ENCODE results near the gene ZNF648. TPM values are rescaled to one million over a fixed set of nuclear protein-coding genes. Genes with fewer than 3 reads are reported as not detected.
"Not testable (repeated sequence)": the region's sequence is repeated elsewhere in the genome, so short reads cannot be mapped to it uniquely, and the experiment has no call there.

ZNF648 gene
- total RNA-seq, 1 donor from 2014 or later = not detected

- no peak for DNase-seq (ENCODE audit: low spot score)
- no peak overlapping the region for H3K4me3 Mint-ChIP-seq (ENCODE audit: unreplicated experiment)
Observed at GRCh38 chr1:182052355-182052754, 9.2 kb downstream of the ZNF648 start.

DNA sequence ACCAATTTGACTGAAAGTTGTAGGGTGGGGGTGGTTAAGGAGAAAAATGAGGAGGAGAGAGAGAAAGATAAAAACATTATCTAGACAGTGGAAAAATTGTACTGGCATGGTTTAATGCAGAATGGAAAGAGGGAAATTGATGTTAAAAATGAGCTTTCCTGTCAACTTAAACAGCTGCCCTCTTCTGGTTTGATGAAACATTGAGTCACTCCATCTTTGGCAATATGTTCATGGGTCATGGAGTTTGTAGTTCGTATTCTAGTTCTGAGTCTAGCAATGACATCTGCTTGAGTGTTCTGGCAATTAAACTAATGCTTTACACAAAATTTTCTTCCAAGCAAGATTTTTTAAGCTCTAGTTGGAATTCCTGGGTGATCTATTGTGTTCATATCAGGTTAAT lies 9.6 kb downstream of the ZNF648 start:
- no peaks in the 10 kb centered on the region for H3K27me3 Mint-ChIP-seq (ENCODE audit: low read depth)
- TF ChIP-seq, protein P1, sequence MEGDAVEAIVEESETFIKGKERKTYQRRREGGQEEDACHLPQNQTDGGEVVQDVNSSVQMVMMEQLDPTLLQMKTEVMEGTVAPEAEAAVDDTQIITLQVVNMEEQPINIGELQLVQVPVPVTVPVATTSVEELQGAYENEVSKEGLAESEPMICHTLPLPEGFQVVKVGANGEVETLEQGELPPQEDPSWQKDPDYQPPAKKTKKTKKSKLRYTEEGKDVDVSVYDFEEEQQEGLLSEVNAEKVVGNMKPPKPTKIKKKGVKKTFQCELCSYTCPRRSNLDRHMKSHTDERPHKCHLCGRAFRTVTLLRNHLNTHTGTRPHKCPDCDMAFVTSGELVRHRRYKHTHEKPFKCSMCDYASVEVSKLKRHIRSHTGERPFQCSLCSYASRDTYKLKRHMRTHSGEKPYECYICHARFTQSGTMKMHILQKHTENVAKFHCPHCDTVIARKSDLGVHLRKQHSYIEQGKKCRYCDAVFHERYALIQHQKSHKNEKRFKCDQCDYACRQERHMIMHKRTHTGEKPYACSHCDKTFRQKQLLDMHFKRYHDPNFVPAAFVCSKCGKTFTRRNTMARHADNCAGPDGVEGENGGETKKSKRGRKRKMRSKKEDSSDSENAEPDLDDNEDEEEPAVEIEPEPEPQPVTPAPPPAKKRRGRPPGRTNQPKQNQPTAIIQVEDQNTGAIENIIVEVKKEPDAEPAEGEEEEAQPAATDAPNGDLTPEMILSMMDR (IDR thresholded peaks at IDR 0.05) = peak; percentile 23
- no peaks in the 10 kb centered on the region for H3K4me1 Mint-ChIP-seq (ENCODE audit: low read depth)
- peaks cover under 1% of the 10 kb centered on the region for H3K9me3 Mint-ChIP-seq (ENCODE audit: low read depth)
- no peak overlapping the region for H3K27ac Mint-ChIP-seq (ENCODE audit: unreplicated experiment)
- no peak for DNase-seq (ENCODE audit: low spot score)
- H3K4me3 Mint-ChIP-seq (ENCODE audit: unreplicated experiment) = no peak overlapping the region
- H3K36me3 Mint-ChIP-seq (ENCODE audit: low read depth) = no peaks in the 10 kb centered on the region

More at GRCh38 chr1:182052355-182052754, 9.2 kb downstream of the ZNF648 start:
- Mint-ChIP-seq H3K9me3 (ENCODE audit: low read depth) (no peaks in the 10 kb centered on the region), H3K36me3 (ENCODE audit: low read depth) (no peaks in the 10 kb centered on the region), H3K27ac (ENCODE audit: unreplicated experiment) (no peak overlapping the region), H3K27me3 (ENCODE audit: low read depth) (no peaks in the 10 kb centered on the region), H3K4me1 (ENCODE audit: low read depth) (no peaks in the 10 kb centered on the region)
- TF ChIP-seq, protein P1 (IDR thresholded peaks at IDR 0.05) = no peak

GRCh38 chr1:182050481-182051448 lies 10.7 kb downstream of the ZNF648 start:
- DNase-seq (ENCODE audit: low spot score) = no peak
- no peak overlapping the region for H3K27ac Mint-ChIP-seq (ENCODE audit: unreplicated experiment)
- no peaks in the 10 kb centered on the region for H3K4me1 Mint-ChIP-seq (ENCODE audit: low read depth)
- H3K36me3 Mint-ChIP-seq (ENCODE audit: low read depth) = peaks cover 2% of the 10 kb centered on the region
- H3K27me3 Mint-ChIP-seq (ENCODE audit: low read depth) = peaks cover 2% of the 10 kb centered on the region
- TF ChIP-seq, protein P1 (IDR thresholded peaks at IDR 0.05) = no peak
- H3K4me3 Mint-ChIP-seq (ENCODE audit: unreplicated experiment) = no peak overlapping the region
- peaks cover 7% of the 10 kb centered on the region for H3K9me3 Mint-ChIP-seq (ENCODE audit: low read depth)

- Mint-ChIP-seq H3K36me3 (ENCODE audit: low read depth) (peaks cover 2% of the 10 kb centered on the region), H3K27me3 (ENCODE audit: low read depth) (peaks cover 2% of the 10 kb centered on the region), H3K4me3 (ENCODE audit: unreplicated experiment) (no peak overlapping the region), H3K27ac (ENCODE audit: unreplicated experiment) (no peak overlapping the region), H3K9me3 (ENCODE audit: low read depth) (peaks cover 16% of the 10 kb centered on the region), H3K4me1 (ENCODE audit: low read depth) (no peaks in the 10 kb centered on the region)
- TF ChIP-seq, protein P1 (IDR thresholded peaks at IDR 0.05) = no peak
- no peak for DNase-seq (ENCODE audit: low spot score)
Observed at GRCh38 chr1:182048562-182048961, 12.9 kb downstream of the ZNF648 start.

- H3K9me3 Mint-ChIP-seq (ENCODE audit: low read depth) = peaks cover 16% of the 10 kb centered on the region
- TF ChIP-seq, protein P1 (IDR thresholded peaks at IDR 0.05) = no peak
- H3K27ac Mint-ChIP-seq (ENCODE audit: unreplicated experiment) = no peak overlapping the region
- H3K27me3 Mint-ChIP-seq (ENCODE audit: low read depth) = peaks cover 3% of the 10 kb centered on the region
- peaks cover 2% of the 10 kb centered on the region for H3K36me3 Mint-ChIP-seq (ENCODE audit: low read depth)
- DNase-seq (ENCODE audit: low spot score) = no peak
- no peaks in the 10 kb centered on the region for H3K4me1 Mint-ChIP-seq (ENCODE audit: low read depth)
- no peak overlapping the region for H3K4me3 Mint-ChIP-seq (ENCODE audit: unreplicated experiment)
Observed at GRCh38 chr1:182046763-182047162, 14.7 kb downstream of the ZNF648 start.

GRCh38 chr1:182045481-182045880 lies 16.0 kb downstream of the ZNF648 start:
- not testable (repeated sequence) for DNase-seq (ENCODE audit: low spot score)
- H3K9me3 Mint-ChIP-seq (ENCODE audit: low read depth) = peaks cover 16% of the 10 kb centered on the region

More at GRCh38 chr1:182045481-182045880, 16.0 kb downstream of the ZNF648 start:
- not testable (repeated sequence) for H3K27ac Mint-ChIP-seq (ENCODE audit: unreplicated experiment); H3K36me3 Mint-ChIP-seq (ENCODE audit: low read depth); H3K27me3 Mint-ChIP-seq (ENCODE audit: low read depth); H3K4me3 Mint-ChIP-seq (ENCODE audit: unreplicated experiment); H3K4me1 Mint-ChIP-seq (ENCODE audit: low read depth)
